Trophoblast cell (in vitro differentiated cells and primary cell): ENCODE results near the gene ISL2.

Source experiments
- DNase-seq, 2 donors: peaks; one replicate each; pipeline ENCODE4 v3.0.0-alpha.2; 2016
- H2AFZ ChIP-seq: 2 replicates; pipeline ENCODE4 v1.6.1; 2013; ENCODE audit warnings: low read length, moderate library complexity, mild to moderate bottlenecking; ENCODE audit not compliant: insufficient read depth, poor library complexity
- H2AK5ac ChIP-seq: 2 replicates; pipeline ENCODE4 v1.6.1; 2013; ENCODE audit warnings: mild to moderate bottlenecking, low read length
- H2BK120ac ChIP-seq: 2 replicates; pipeline ENCODE4 v1.6.1; 2013; ENCODE audit warnings: low read length, mild to moderate bottlenecking, moderate library complexity; ENCODE audit not compliant: insufficient read depth, poor library complexity
- H2BK12ac ChIP-seq: 2 replicates; pipeline ENCODE4 v1.6.1; 2013; ENCODE audit warnings: mild to moderate bottlenecking, low read length, moderate library complexity
- H2BK5ac ChIP-seq: 2 replicates; pipeline ENCODE4 v1.6.1; 2013; ENCODE audit warnings: low read length, low read depth, moderate library complexity, mild to moderate bottlenecking; ENCODE audit not compliant: poor library complexity
- H3K14ac ChIP-seq: 2 replicates; pipeline ENCODE4 v1.6.1; 2013; ENCODE audit warnings: mild to moderate bottlenecking, low read length
- H3K18ac ChIP-seq: 2 replicates; pipeline ENCODE4 v1.6.1; 2013; ENCODE audit warnings: mild to moderate bottlenecking, low read length
- H3K23ac ChIP-seq: 2 replicates; pipeline ENCODE4 v1.6.1; 2013; ENCODE audit warnings: low read length
- H3K27ac ChIP-seq: 2 replicates; pipeline ENCODE4 v1.5.1; 2013; ENCODE audit warnings: low read depth, mild to moderate bottlenecking, inconsistent platforms, low read length, moderate library complexity
- H3K27me3 ChIP-seq: 2 replicates; pipeline ENCODE4 v1.6.1; 2013; ENCODE audit warnings: inconsistent platforms, mild to moderate bottlenecking, low read length, moderate library complexity; ENCODE audit not compliant: insufficient read depth
- H3K36me3 ChIP-seq, 2 experiments: 1 replicate in 1 of 2; 2 replicates in 1 of 2; pipeline ENCODE4 v1.6.1; 2013; ENCODE audit warnings: low read length in 2 of 2, mild to moderate bottlenecking in 2 of 2, moderate library complexity in 1 of 2; ENCODE audit not compliant: insufficient read depth in 2 of 2, control insufficient read depth in 1 of 2
- H3K4ac ChIP-seq: 2 replicates; pipeline ENCODE4 v1.6.1; 2013; ENCODE audit warnings: low read depth, mild to moderate bottlenecking, low read length, moderate library complexity
- H3K4me1 ChIP-seq, 2 experiments: 1 replicate in 1 of 2; 2 replicates in 1 of 2; pipeline ENCODE4 v1.6.1; 2013; ENCODE audit warnings: low read length in 2 of 2, mild to moderate bottlenecking in 2 of 2, moderate library complexity in 1 of 2; ENCODE audit not compliant: insufficient read depth in 2 of 2, control insufficient read depth in 1 of 2
- H3K4me2 ChIP-seq: 2 replicates; pipeline ENCODE4 v1.6.1; 2013; ENCODE audit warnings: inconsistent platforms, mild to moderate bottlenecking, low read length, moderate library complexity
- H3K4me3 ChIP-seq: 2 replicates; pipeline ENCODE4 v1.5.1; 2013; ENCODE audit warnings: mild to moderate bottlenecking, low read depth, low read length, inconsistent platforms
- H3K79me1 ChIP-seq: one replicate; pipeline ENCODE4 v1.6.1; 2013; ENCODE audit warnings: low read length
- H3K79me2 ChIP-seq: 2 replicates; pipeline ENCODE4 v1.6.1; 2013; ENCODE audit warnings: low read length, mild to moderate bottlenecking; ENCODE audit not compliant: control insufficient read depth, insufficient read depth, poor library complexity
- H3K9ac ChIP-seq: 2 replicates; pipeline ENCODE4 v1.6.1; 2013; ENCODE audit warnings: mild to moderate bottlenecking, low read length
- H3K9me3 ChIP-seq: 2 replicates; pipeline ENCODE4 v1.6.1; 2013; ENCODE audit warnings: low read depth, mild to moderate bottlenecking, control low read depth, inconsistent platforms, low read length; ENCODE audit not compliant: insufficient read depth
- H4K12ac ChIP-seq: 2 replicates; pipeline ENCODE4 v1.6.1; 2013; ENCODE audit warnings: low read depth, mild to moderate bottlenecking, low read length, moderate library complexity
- H4K8ac ChIP-seq: 2 replicates; pipeline ENCODE4 v1.6.1; 2013; ENCODE audit warnings: low read depth, mild to moderate bottlenecking, low read length, moderate library complexity
- H4K91ac ChIP-seq: one replicate; pipeline ENCODE4 v1.6.1; 2013; ENCODE audit warnings: low read depth, mild to moderate bottlenecking, low read length, moderate library complexity
- WGBS: extraction: QIAGEN DNeasy Blood & Tissue Kit; methylation state at CpG from one replicate; pipeline ENCODE4 v1.1.7; 2013; ENCODE audit warnings: missing lambda C conversion rate; ENCODE audit not compliant: insufficient read length, insufficient coverage; ENCODE audit errors: extremely low coverage; 5-methylcytosine and 5-hydroxymethylcytosine counted together

Gene ISL2

DNA sequence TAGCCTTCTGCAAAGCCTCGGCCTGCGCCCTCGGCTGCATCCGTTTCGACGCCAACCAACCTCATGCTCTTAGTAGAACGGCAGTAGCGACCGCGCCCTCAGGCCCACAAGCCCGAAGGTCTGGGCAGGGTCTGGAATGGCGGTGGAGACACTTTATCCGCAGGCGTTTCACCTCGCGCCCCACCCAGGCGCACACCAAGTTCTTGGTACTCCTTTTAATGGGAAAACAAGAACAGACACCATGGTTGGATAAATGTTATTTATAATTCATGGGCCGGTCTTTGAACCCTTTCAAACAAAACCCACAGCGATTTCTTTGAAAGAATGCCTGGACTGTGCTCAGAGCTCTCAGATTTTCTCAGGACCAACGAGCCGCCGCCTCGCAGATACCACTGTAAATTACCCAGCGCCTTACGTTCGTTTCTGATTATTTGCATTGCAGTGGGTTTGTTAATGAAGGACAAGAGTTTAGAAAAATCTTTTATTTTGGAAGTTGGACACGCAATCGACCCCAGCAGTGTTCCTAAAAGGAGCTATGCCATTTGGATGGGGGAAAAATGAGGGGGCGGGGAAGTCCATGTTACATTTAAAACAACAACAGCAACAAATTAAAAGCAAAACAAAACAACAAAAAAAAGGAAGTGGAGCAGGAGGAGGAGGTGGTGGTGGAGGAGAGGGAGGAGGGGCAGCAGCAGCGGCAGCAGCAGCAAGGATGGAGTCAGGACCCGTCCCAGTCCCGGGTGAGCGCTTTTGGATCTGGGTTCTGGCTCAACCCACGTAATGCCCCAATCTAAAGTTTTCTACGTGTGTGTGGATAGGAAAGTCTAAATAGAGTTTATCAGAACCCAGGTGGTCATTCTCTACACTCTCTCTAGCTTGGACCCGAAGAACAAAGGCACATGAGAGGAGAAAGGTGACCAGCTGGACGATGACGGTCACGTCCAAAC, 993 bp upstream of the ISL2 start:
- Histone ChIP-seq H3K14ac (no peak overlapping the region), H3K9me3 (peaks cover 8% of the 10 kb centered on the region), H3K79me2 (no peaks in the 10 kb centered on the region), H3K36me3 (no peaks in the 10 kb centered on the region), H2BK120ac (no peak overlapping the region), H2BK5ac (no peak overlapping the region), H3K23ac (no peak overlapping the region), H4K12ac (no peak overlapping the region), H2AFZ (no peak overlapping the region), H3K79me1 (no peaks in the 10 kb centered on the region), H3K4me1 (peaks cover 17 to 22% of the 10 kb centered on the region in 2 experiments), H2BK12ac (no peak overlapping the region), H3K4ac (no peak overlapping the region), H3K4me2 (peak overlapping the region; percentile 58), H4K91ac (no peak overlapping the region), H3K4me3 (no peak overlapping the region), H3K27ac (no peak overlapping the region), H2AK5ac (no peak overlapping the region), H3K18ac (no peak overlapping the region), H3K9ac (no peak overlapping the region), H3K27me3 (peaks cover 56% of the 10 kb centered on the region), H4K8ac (no peak overlapping the region)
- DNase-seq: peak in 1 of 2 donors; percentile 53
- no CpG with 5 or more reads among the region's 39 CpGs for WGBS

DNA sequence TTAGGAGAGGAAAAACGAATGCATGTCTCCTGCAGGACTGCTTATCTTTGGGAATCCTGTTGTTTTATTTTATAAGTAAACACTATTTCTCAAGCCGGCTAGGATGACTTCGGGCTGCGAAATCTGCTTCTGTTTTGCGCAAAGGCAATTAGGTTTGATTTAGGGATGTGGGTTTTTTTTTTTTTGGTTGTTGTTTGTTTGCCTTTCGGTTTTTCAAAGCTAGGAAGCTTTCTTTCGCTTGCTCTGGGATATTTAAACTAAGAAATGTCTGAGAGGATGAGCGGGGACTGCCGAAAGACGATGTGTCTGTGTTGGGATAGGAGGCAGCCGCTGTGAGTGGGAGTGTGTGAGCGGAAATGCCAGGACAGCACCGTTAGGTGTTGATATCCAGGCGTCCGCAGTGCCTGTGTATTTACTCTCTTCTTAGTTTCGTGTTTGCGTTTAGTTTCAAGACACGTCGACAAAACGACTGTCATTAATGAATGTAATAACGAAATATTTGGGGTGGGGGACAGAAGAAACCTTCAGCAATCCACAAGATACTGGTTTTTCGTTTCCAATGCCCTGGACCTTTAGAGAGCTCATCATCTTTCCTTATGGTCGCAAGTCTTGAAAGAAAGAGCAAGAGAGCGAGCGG, 604 bp downstream of the ISL2 start:
- no peak overlapping the region for H3K14ac ChIP-seq
- H3K4ac ChIP-seq: no peak overlapping the region
- H3K9ac ChIP-seq: no peak overlapping the region
- H2BK5ac ChIP-seq: no peak overlapping the region
- no peak overlapping the region for H2BK12ac ChIP-seq
- no peak overlapping the region for H3K27ac ChIP-seq
- no peak overlapping the region for H2AK5ac ChIP-seq
- no peak overlapping the region for H2BK120ac ChIP-seq
- no peak overlapping the region for H2AFZ ChIP-seq
- no peak overlapping the region for H3K18ac ChIP-seq
- H4K91ac ChIP-seq: no peak overlapping the region
- peaks cover 72% of the 10 kb centered on the region for H3K27me3 ChIP-seq
- H4K8ac ChIP-seq: no peak overlapping the region
- H3K36me3 ChIP-seq: no peaks in the 10 kb centered on the region
- H3K23ac ChIP-seq: no peak overlapping the region
- no peaks in the 10 kb centered on the region for H3K79me1 ChIP-seq
- no CpG with 5 or more reads among the region's 25 CpGs for WGBS
- peak in 1 of 2 donors; percentile 21 for DNase-seq
- no peak overlapping the region for H3K4me3 ChIP-seq
- no peak overlapping the region for H4K12ac ChIP-seq
- H3K9me3 ChIP-seq: peaks cover 8% of the 10 kb centered on the region
- H3K4me1 ChIP-seq: peaks cover 26 to 33% of the 10 kb centered on the region in 2 experiments
- peak overlapping the region; percentile 61 for H3K4me2 ChIP-seq
- no peaks in the 10 kb centered on the region for H3K79me2 ChIP-seq

DNA sequence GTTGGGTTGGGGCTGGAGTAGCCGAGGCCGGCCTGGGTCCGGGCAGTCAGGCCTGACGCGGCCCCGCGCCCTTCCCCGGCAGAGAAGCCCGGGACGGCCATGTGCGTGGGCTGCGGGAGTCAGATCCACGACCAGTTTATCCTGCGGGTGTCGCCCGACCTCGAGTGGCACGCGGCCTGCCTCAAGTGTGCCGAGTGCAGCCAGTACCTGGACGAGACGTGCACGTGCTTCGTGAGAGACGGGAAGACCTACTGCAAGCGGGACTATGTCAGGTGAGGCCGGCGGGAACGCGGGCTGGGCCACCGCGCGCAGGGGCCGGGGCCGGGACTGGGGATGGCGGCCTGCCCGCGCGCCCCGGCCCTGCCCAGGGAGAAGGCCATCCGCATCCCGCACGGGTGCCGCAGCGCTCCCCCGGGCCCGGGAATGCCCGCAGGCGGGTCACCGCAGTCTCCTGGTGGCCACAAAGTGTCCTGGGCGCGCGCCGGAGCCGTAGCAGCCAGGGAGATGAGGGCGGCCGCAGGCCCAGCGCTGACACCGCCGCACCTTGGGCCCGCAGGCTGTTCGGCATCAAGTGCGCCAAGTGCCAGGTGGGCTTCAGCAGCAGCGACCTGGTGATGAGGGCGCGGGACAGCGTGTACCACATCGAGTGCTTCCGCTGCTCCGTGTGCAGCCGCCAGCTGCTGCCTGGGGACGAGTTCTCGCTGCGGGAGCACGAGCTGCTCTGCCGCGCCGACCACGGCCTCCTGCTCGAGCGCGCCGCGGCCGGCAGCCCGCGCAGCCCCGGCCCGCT, 1.3 kb downstream of the ISL2 start:
- Histone ChIP-seq H3K4ac (no peak overlapping the region), H3K18ac (no peak overlapping the region), H2AK5ac (no peak overlapping the region), H3K36me3 (no peaks in the 10 kb centered on the region), H3K23ac (no peak overlapping the region), H3K27ac (no peak overlapping the region), H4K91ac (no peak overlapping the region), H3K4me2 (peak overlapping the region; percentile 61), H2AFZ (no peak overlapping the region), H3K79me1 (no peaks in the 10 kb centered on the region), H2BK5ac (no peak overlapping the region), H3K9ac (no peak overlapping the region), H3K14ac (no peak overlapping the region), H3K79me2 (no peaks in the 10 kb centered on the region), H4K12ac (no peak overlapping the region), H3K27me3 (peaks cover 79% of the 10 kb centered on the region), H3K4me1 (peaks cover 31 to 38% of the 10 kb centered on the region in 2 experiments), H4K8ac (no peak overlapping the region), H2BK120ac (no peak overlapping the region), H3K9me3 (peaks cover 12% of the 10 kb centered on the region), H2BK12ac (no peak overlapping the region), H3K4me3 (no peak overlapping the region)
- peak in 1 of 2 donors; percentile 46 for DNase-seq
- WGBS: no CpG with 5 or more reads among the region's 89 CpGs
